GM21360 (cell line): ENCODE results near the gene ARL17B.
"Not testable (repeated sequence)": the region's sequence is repeated elsewhere in the genome, so short reads cannot be mapped to it uniquely, and the experiment has no call there.

Experiments
- ATAC-seq: cut with Tn5 transposase; IDR thresholded peaks from one replicate; pipeline ENCODE4 v1.9.1; 2021; ENCODE audit warnings: mild to moderate bottlenecking, moderate library complexity; ENCODE audit not compliant: unreplicated experiment

ARL17B gene

DNA sequence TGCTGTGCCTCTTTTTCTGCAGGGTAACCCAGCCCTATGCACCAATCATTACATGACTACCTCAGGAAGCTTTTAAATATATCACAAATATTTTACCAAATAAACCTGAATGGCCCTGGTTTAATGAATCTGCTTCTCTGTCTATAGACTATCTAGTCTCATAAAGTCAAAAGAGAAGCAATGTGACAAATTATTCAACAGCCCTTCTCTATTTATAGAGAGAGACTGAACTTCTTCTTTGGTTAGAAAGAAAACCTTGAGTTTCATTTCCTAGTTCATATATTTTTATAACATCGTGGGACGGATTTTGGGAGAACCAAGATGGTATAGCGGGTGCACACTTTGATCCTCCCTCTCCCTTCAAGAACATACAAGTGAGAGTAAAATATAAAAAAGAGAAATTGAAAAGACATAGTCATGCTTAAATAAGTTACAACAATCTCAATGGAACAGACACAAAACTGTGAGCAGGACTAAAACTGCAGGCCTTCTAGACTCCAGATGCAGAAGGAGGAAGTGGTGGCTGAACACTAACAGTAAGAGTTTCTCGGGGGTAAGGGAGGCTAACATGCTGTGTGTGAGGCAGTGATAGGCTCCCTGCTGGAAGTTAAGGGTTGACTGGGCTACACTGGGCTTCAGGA lies 70.5 kb downstream of the ARL17B start:
- peak; percentile 95 for ATAC-seq

- not testable (repeated sequence) for ATAC-seq
Observed at GRCh38 chr17:46287587-46287986, 74.0 kb downstream of the ARL17B start.

DNA sequence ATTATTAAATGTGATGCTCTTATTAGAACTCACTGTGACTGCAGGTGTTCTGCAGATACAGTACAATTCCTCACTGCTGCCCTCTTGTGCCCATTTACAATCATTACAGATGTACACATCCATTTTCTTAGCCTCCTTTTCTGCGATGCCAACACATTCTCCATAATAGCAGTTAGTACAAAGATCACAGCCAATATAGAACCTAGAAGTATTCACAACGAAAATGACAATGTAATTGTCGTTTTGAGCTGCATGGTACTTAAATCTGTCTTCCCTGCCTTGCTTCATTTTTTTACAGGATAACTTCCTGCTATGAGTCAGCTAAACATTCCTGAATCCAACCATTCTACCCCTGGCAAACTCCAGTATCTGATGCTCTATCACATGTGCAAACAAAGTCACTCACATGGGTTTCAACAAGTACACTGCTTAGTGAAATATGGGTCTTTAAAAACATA lies 74.8 kb downstream of the ARL17B start:
- ATAC-seq = not testable (repeated sequence)

GRCh38 chr17:46285500-46285899 lies 76.1 kb downstream of the ARL17B start:
- ATAC-seq = not testable (repeated sequence)

DNA sequence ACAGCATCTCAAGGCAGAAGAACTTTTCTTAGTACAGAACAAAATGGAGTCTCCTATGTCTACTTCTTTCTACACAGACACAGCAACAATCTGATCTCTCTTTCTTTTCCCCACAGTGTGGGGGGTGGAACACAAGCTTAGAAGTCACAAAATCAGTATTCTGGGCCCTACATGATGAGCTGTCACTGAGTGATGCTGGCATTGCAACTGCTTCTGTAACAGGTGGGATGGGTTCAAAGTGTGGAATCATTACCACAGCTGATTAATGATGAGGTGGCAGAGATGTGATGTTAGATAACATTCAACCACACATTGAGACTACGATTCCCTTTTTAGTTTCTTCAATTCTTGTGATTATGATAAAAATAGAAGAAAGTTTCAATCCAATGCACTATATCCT lies 77.1 kb downstream of the ARL17B start:
- ATAC-seq = not testable (repeated sequence)

DNA sequence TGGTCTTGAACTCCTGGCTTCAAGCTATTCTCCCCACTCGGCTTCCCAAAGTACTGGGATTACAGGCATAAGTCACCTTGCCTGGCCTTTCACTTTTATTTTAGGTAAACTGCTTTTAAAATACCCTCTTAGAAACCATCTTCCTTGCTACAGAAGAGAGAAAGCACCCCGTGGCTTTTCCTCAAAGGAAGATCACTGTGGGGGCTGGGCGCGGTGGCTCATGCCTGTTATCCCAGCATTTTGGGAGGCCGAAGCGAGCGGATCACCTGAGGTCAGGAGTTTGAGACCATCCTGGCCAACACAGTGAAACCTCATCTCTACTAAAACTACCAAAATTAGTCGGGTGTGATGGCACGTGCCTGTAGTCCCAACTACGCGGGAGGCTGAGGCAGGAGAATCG lies 78.9 kb downstream of the ARL17B start:
- ATAC-seq = not testable (repeated sequence)

DNA sequence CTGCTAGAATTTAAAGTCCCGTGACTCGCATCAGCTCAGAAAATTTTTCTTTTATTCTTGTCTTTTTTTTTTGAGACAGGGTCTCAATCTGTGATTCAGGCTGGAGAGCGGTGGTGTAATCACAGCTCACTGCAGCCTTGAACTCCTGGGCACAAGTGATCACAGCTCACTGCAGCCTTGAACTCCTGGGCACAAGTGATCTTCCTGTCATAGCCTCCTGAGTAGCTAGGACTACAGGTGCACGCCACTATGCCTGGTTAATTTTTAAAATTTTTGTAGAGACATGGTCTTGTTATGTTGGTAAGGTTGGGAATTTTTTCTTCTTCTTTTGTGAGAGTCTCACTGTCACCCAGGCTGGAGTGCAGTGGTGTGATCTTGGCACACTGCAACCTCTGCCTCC lies 80.2 kb downstream of the ARL17B start:
- ATAC-seq = not testable (repeated sequence)

GRCh38 chr17:46276728-46277479 lies 84.7 kb downstream of the ARL17B start:
- ATAC-seq = not testable (repeated sequence)

- ATAC-seq = no peak
Observed at GRCh38 chr17:46274238-46274637, 87.3 kb downstream of the ARL17B start.

- ATAC-seq = no peak
Observed at GRCh38 chr17:46273541-46274236, 87.9 kb downstream of the ARL17B start.

DNA sequence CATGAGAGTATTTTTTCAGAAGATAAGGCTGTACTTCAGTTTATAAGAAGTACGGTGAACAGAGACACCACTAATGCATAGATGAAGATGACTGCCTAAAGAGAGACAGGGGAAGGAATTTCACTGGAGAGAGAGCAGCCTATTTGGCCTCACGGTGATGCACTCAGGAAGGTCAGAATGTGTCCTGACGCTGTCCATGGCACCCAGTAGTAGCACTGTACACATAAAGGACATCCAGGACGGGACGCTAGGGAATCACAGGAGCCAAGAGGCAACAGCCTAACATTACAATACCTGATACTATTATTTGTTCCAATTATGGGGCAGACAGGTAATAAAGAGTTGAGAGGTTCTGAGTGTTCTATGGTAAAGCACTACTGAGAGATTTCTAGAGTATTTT lies 91.5 kb downstream of the ARL17B start:
- ATAC-seq = no peak

DNA sequence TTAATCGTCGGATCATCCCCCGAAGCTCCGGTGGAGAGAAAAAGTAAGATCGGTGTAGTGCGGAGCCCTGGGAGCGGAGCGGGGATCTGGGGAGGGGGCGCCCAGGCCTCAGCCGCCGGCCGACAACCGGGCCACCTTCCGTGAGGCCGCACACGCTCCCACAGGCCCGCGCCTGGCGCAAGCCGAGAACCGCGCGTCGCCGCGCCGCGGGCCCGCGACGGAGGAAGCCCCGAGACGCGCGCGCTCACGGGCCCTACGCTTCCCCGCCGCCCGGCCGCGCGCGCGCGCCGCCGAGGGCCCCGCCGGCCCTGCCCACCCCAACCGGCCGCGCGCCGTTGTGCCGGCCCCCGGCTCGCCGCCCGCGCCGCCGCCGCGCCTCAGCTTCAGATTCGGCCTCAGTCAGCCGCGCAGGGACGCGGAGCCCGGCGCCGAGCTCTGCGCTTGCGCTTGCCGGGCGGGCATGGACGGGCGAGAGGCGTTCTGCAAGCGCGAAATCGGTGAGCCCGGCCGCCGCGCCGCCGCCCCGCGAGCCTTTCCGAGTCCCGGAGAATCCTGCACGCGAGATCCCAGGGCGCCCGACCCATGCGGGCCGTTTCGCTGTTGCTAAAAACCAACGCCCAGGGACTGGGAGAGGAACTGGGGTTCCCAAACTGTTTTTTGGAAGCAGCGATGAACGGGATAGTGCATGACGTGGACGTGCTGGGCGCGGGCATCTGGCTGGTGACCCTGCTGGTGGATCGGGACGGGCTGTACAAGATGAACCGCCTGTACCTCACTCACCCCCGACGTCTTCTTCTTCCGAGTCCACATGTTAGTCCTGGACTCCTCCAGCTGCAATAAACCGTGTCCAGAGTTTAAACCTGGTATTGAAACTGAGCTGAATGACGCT lies 94.7 kb downstream of the ARL17B start:
- peak; percentile 69 for ATAC-seq

GRCh38 chr17:46266063-46266655 lies 95.4 kb downstream of the ARL17B start:
- peak; percentile 7 for ATAC-seq

DNA sequence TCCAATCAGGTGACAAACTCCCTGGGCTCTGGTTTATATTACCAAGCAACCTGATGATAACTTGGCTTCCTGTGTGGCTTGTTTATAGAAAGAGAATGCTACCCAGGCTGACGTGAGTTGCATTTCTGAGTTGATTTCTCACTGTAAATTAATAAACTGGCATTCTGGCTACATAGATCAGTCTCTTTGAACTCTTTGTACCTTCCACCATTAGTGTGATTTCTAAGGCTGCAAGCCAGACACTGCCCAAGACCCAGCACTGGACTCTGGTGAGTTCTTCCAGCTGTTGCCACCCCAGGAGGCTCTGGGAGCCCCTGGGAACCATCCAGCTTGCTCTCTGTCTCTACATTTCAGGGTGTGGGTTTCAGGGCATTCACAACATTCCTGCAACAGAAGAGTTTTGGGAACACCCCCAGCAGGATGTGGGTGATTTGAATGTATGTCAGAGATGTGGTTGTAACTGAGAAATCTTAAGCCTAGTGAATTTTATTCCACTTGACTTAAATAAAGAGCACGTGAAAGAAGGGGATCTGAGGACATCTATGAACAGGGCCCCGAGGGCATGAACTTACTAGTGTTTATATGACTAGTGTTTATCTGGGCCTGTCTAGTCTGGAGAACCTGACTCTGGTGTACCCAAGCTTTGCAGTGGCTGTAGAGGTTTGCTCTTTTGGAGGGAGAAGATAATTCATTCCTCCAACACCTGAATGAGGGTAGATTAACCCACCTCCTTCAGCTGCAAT lies 96.9 kb downstream of the ARL17B start:
- no peak for ATAC-seq

DNA sequence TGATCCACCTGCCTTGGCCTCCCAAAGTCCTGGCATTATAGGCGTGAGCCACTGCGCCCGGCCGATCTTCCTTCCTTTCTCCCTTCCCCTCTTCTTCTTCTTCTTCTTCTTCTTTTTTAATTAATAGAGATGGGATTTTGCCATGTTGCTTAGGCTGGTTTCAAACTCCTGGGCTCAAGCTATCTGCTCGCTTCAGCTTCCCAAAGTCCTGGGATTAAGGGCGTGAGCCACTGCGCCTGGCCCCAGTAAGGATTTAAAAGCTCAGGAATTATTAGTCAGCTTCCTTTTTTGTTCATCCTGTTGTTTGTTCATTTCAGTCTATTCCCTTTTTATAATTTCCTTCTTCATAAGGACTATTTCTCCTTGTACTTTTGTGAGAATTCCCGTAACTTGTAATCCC lies 99.3 kb downstream of the ARL17B start:
- ATAC-seq = no peak

- not testable (repeated sequence) for ATAC-seq
Observed at GRCh38 chr17:46259845-46260661, 101.5 kb downstream of the ARL17B start.

DNA sequence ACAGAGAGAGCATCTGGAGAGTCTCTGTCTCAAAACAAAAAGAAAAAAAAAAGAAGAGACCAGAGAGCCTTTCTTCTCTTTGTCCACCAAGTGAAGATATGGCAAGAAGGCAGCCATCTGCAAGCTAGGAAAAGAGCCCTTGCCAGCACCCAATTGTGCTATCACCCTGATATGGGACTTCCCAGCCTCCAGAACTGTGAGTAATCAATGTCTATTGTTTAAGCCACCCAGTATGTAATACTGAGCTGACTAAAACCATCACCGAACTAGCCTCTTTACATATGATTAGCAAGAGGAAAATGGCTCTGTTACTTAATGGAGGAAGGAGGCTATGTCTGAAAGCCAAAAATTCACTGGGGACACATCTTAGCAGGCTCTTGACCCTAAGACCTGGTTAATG lies 105.2 kb downstream of the ARL17B start:
- ATAC-seq = not testable (repeated sequence)

DNA sequence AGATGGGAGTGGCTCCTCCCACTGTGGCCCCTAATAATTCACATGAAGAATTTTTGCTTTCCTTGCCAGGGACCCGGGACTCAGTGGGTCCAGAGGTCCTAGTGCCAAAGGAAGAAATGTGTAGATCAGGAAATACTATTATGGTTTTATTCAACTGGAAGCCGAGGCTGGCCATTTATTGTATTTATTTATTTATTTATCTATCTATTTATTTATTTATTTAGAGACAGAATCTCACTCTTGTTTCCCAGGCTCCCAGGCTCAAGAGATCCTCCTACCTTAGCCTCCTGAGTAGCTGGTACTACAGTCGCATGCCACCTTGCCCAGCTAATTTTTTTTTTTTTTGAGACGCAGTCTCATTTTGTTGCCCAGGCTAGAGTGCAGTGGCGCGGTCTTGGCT lies 107.4 kb downstream of the ARL17B start:
- not testable (repeated sequence) for ATAC-seq

GRCh38 chr17:46253722-46254121 lies 107.8 kb downstream of the ARL17B start:
- not testable (repeated sequence) for ATAC-seq
